NB4 (cell line): ENCODE measurements around the gene NMUR1.
"Not testable (repeated sequence)": the region's sequence is repeated elsewhere in the genome, so short reads cannot be mapped to it uniquely, and the experiment has no call there.

Source experiments
- DNase-seq: peaks from one replicate; pipeline ENCODE4 v3.0.0; 2010; ENCODE audit warnings: low read depth
- H3K4me3 ChIP-seq: one replicate; pipeline ENCODE4 v1.5.1; 2011; ENCODE audit warnings: mild to moderate bottlenecking, low read depth, low read length, moderate library complexity
- MYC ChIP-seq: IDR thresholded peaks from 2 replicates; pipeline ENCODE4 v1.6.1; 2011; ENCODE audit warnings: low read depth, low read length
- POLR2A ChIP-seq: IDR thresholded peaks from 2 replicates; pipeline ENCODE4 v1.6.1; 2011; ENCODE audit warnings: mild to moderate bottlenecking; ENCODE audit not compliant: insufficient read length; ENCODE audit errors: extremely low read depth
- TF ChIP-seq, protein P1 (sequence below): IDR thresholded peaks from 2 replicates; pipeline ENCODE4 v1.6.1; 2011; ENCODE audit warnings: low read depth, low read length
- TF ChIP-seq, protein P2 (sequence below): IDR thresholded peaks from one replicate; pipeline ENCODE4 v1.5.1; 2012; ENCODE audit warnings: low read depth, low read length

Gene NMUR1, protein sequence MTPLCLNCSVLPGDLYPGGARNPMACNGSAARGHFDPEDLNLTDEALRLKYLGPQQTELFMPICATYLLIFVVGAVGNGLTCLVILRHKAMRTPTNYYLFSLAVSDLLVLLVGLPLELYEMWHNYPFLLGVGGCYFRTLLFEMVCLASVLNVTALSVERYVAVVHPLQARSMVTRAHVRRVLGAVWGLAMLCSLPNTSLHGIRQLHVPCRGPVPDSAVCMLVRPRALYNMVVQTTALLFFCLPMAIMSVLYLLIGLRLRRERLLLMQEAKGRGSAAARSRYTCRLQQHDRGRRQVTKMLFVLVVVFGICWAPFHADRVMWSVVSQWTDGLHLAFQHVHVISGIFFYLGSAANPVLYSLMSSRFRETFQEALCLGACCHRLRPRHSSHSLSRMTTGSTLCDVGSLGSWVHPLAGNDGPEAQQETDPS

DNA sequence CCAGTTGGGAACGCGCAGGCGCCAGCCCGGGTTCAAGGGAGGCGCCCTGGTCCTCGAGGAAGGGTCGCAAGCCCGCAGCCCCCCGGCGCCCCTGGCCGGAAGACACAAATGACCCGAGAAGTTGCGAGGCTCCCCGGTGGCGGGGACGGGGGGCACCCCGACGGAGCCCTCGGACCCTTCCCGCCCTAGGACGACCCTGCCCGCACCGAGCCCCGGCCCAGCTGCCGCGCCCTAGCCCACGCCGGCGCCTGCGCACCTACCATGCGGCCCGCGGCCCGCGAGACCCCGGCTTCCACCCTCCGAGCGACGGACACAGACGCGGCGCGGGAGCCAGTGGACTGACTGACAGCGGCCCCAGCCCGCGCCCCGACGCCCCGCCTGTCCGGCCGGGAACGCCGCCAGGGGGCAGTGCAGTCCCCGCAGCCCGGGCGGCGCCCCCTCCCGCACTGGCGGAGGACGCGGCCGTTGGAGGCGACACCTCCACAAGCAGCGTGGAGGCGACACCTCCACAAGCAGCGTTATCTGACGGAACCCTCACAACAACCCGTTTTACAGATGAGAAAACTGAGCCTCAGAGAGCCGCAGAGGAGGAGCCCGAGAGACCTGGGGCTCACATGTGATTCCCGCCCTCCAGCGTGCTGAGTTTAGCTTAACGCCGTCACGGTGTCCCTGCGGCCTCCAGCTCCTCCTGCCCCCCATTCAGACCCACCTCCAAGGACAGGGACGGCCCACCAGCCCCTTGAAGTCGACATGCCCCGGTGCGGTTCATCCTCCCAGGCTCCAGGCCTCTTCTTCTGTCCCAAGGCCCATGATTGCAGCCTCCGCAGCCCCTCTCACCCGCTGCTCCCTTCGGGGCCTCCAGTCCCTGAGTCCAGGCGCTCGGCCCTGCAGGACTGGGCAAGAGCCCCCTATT, at the start of gene NMUR1:
Gene NMUR1, minus strand, starts transcription at position 347 of the 913 bp plus-strand sequence. Its CDS starts 84 bp downstream, at position 263.
- peak; percentile 75 for DNase-seq
- TF ChIP-seq, protein P1, sequence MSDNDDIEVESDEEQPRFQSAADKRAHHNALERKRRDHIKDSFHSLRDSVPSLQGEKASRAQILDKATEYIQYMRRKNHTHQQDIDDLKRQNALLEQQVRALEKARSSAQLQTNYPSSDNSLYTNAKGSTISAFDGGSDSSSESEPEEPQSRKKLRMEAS = no peak
- TF ChIP-seq, protein P2, sequence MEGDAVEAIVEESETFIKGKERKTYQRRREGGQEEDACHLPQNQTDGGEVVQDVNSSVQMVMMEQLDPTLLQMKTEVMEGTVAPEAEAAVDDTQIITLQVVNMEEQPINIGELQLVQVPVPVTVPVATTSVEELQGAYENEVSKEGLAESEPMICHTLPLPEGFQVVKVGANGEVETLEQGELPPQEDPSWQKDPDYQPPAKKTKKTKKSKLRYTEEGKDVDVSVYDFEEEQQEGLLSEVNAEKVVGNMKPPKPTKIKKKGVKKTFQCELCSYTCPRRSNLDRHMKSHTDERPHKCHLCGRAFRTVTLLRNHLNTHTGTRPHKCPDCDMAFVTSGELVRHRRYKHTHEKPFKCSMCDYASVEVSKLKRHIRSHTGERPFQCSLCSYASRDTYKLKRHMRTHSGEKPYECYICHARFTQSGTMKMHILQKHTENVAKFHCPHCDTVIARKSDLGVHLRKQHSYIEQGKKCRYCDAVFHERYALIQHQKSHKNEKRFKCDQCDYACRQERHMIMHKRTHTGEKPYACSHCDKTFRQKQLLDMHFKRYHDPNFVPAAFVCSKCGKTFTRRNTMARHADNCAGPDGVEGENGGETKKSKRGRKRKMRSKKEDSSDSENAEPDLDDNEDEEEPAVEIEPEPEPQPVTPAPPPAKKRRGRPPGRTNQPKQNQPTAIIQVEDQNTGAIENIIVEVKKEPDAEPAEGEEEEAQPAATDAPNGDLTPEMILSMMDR = peak; percentile 60
- no peak for TF ChIP-seq POLR2A
- TF ChIP-seq MYC = no peak
- H3K4me3 ChIP-seq = no peak within 1 kb of the TSS

DNA sequence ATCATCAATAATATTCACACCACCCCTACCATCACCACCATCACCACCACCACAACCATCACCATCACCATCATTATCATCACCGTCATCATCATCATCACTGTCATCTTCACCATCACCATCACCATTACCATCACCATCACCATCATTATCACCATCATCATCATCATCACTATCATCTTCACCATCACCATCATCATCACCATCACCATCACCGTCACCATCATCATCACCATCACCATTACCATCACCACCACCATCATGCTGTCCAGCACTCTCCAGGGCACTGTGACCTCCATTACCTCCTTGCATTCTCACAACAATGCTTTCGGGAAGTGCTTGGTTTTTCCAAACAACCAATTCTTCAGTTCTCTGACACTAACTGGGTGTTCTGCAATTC, 49.3 kb upstream of the NMUR1 start:
- H3K4me3 ChIP-seq = no peak overlapping the region
- DNase-seq = no peak
- TF ChIP-seq, protein P2 = no peak

DNA sequence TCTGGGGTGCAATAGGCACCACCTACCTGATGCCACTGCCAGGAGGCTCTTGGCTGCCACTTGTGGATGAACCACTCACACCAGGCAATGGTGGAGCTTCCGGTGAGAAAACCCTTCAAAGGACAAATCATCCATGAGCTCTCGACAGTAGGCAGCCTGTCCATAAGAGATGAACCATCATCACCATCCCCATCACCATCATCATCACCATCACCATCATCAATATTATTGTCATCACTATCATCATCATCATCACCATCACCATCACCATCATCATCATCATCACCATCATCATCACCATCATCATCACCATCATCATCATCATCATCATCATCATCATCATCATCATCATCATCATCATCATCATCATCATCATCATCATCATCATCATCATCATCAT, 48.4 kb upstream of the NMUR1 start:
- not testable (repeated sequence) for H3K4me3 ChIP-seq, DNase-seq

DNA sequence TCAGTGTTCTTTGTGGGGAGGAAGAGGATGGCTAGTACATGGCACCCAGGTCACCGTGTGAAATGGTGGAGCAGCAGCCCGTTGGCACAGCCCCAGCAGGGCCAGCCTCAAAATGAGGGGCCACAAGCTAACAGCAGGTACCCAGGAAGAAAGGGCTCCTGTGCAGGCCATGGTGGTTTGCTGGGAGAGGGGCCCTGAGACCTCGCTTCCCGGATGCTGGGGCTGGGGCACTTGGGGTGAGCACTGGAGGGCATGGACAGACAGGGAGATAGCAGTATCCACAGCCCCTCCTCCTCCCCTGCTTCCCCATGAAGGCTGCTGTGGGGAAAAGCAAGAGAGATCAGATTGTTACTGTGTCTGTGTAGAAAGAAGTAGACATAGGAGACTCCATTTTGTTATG, 46.2 kb upstream of the NMUR1 start:
- DNase-seq = no peak

DNA sequence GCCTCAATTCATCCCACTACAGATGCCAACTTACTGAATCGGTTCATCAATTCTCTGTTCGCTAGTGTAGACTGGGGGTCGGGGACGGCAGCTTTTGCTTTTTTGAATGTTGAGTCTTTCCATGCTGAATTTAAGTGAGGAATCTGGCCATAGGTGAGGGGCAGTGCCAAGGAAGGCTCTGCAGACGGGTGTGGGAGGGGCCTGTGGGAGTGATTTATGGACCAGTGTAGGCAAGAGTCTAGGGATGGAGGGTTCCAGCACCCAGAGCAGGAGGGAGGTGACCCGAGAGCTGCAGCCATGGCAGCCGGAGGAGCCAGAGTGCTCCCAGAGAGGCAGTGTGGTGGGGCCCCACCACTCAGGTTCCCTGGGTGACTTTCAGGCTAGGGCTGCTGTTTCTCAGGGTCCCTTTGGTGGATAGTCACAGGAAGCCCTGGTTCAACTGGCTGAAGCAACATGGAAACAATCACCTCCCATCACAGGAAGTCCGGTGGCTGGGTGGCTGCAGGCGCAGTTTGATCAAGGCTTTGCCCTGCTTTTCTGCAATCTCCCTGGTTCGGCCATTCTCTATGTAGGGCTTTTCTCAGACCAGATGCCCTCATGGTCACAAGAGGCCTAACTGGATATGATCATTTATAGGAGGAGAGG, 45.5 kb upstream of the NMUR1 start:
- DNase-seq = peak; percentile 48
- TF ChIP-seq POLR2A (no peak), MYC (no peak)
- TF ChIP-seq, protein P2 = no peak
- TF ChIP-seq, protein P1 = no peak
- H3K4me3 ChIP-seq = no peak overlapping the region

More for the DNA sequence above, 46.2 kb upstream of the NMUR1 start:
- H3K4me3 ChIP-seq = no peak overlapping the region
- TF ChIP-seq, protein P2 = no peak

DNA sequence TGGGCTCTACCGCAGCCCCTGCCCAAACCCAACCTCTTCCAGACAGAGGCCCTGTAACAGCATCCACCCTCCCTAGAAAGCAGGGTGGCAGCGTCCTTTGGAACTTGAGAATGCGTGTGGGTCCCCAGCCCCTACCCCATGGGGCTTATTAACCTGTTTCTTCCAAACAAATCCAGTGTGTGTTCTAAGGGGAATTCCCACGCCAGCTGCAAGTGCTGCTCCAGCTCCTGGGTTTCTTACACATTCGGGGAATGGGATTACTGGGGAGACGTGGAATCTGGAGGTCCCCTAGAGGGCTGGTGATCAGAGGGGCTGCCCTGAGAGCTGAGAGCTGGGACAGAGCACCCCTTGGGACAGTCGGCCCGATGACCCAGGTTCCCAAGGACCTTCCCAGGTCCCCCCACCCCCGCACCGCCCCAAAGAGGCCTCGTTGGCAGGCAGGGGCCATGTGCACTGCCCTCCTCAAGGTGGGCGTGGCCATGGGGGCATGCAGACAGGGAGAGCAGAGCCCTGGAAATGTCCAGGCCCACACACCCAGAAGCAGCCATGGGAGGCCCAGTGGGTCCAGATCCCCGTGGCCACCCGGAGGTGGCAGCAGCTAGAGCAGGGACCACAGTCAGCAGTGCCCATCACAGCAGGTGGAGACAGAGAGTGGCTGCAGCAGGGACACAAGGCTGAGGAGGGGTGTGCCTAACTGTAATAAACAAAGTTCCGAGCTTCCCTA, 43.6 kb upstream of the NMUR1 start:
- H3K4me3 ChIP-seq = no peak overlapping the region
- TF ChIP-seq MYC (no peak), POLR2A (no peak)
- TF ChIP-seq, protein P2 = no peak
- TF ChIP-seq, protein P1 = no peak
- DNase-seq = no peak
